AG08395 (cell line): ENCODE measurements around the gene REC114.
"Not testable (repeated sequence)": the region's sequence is repeated elsewhere in the genome, so short reads cannot be mapped to it uniquely, and the experiment has no call there.

Source experiments
- DNase-seq: peaks from one replicate; pipeline ENCODE4 v3.0.0; 2012; ENCODE audit warnings: mixed read lengths, low spot score

REC114 gene

GRCh38 chr15:73455876-73456275 lies 12.9 kb downstream of the REC114 start:
- no peak for DNase-seq

GRCh38 chr15:73457334-73457733 lies 14.4 kb downstream of the REC114 start:
- DNase-seq, result no peak

GRCh38 chr15:73460662-73461061 lies 17.7 kb downstream of the REC114 start:
- no peak for DNase-seq

- DNase-seq, result no peak
Measured at GRCh38 chr15:73464602-73465001, 21.6 kb downstream of the REC114 start.

GRCh38 chr15:73467758-73468157 lies 24.8 kb downstream of the REC114 start:
- DNase-seq, result no peak

- DNase-seq, result no peak
Measured at GRCh38 chr15:73474785-73475184, 31.8 kb downstream of the REC114 start.

- DNase-seq, result no peak
Measured at GRCh38 chr15:73476704-73477216, 33.8 kb downstream of the REC114 start.

- no peak for DNase-seq
Measured at GRCh38 chr15:73480050-73480449, 37.1 kb downstream of the REC114 start.

- no peak for DNase-seq
Measured at GRCh38 chr15:73482166-73482565, 39.2 kb downstream of the REC114 start.

GRCh38 chr15:73483053-73483452 lies 40.1 kb downstream of the REC114 start:
- no peak for DNase-seq

- DNase-seq, result no peak
Measured at GRCh38 chr15:73485372-73485771, 42.4 kb downstream of the REC114 start.

- DNase-seq, result not testable (repeated sequence)
Measured at GRCh38 chr15:73485885-73486284, 42.9 kb downstream of the REC114 start.

GRCh38 chr15:73488698-73489097 lies 45.7 kb downstream of the REC114 start:
- no peak for DNase-seq

- DNase-seq, result no peak
Measured at GRCh38 chr15:73493922-73494321, 51.0 kb downstream of the REC114 start.

- no peak for DNase-seq
Measured at GRCh38 chr15:73495181-73495580, 52.2 kb downstream of the REC114 start.

- no peak for DNase-seq
Measured at GRCh38 chr15:73500696-73501095, 57.7 kb downstream of the REC114 start.

GRCh38 chr15:73504885-73505284 lies 61.9 kb downstream of the REC114 start:
- DNase-seq, result no peak

- no peak for DNase-seq
Measured at GRCh38 chr15:73515527-73515926, 72.6 kb downstream of the REC114 start.

GRCh38 chr15:73517566-73517965 lies 74.6 kb downstream of the REC114 start:
- DNase-seq, result no peak

- DNase-seq, result no peak
Measured at GRCh38 chr15:73518180-73518862, 75.4 kb downstream of the REC114 start.

- DNase-seq, result no peak
Measured at GRCh38 chr15:73518876-73519733, 76.1 kb downstream of the REC114 start.

GRCh38 chr15:73522011-73522410 lies 79.0 kb downstream of the REC114 start:
- no peak for DNase-seq

GRCh38 chr15:73524919-73525318 lies 82.0 kb downstream of the REC114 start:
- DNase-seq, result no peak
